HUES6 (cell line): Measurements from ENCODE around the gene SORBS2.

Experiments
- H3K27ac ChIP-seq: 2 replicates; pipeline ENCODE4 v1.7.0; 2013; ENCODE audit warnings: low read depth, mild to moderate bottlenecking, low read length, inconsistent platforms
- H3K27me3 ChIP-seq: 2 replicates; pipeline ENCODE4 v1.6.1; 2013; ENCODE audit warnings: low read length; ENCODE audit not compliant: control insufficient read depth, insufficient read depth
- H3K36me3 ChIP-seq: 2 replicates; pipeline ENCODE4 v1.6.1; 2013; ENCODE audit warnings: low read length; ENCODE audit not compliant: control insufficient read depth, insufficient read depth
- H3K4me1 ChIP-seq: 2 replicates; pipeline ENCODE4 v1.6.1; 2013; ENCODE audit warnings: low read length; ENCODE audit not compliant: control insufficient read depth, insufficient read depth
- H3K4me3 ChIP-seq: 2 replicates; pipeline ENCODE4 v1.5.1; 2013; ENCODE audit warnings: low read depth, low read length
- H3K9ac ChIP-seq: one replicate; pipeline ENCODE4 v1.6.1; 2013; ENCODE audit warnings: mild to moderate bottlenecking, low read length
- H3K9me3 ChIP-seq: 2 replicates; pipeline ENCODE4 v1.6.1; 2013; ENCODE audit warnings: low read depth, low read length; ENCODE audit not compliant: control insufficient read depth, insufficient read depth

SORBS2 gene

GRCh38 chr4:185651137-185651677 lies 160.8 kb downstream of the SORBS2 start:
- Histone ChIP-seq H3K36me3 (no peaks in the 10 kb centered on the region), H3K9ac (no peak overlapping the region), H3K9me3 (no peaks in the 10 kb centered on the region), H3K27me3 (no peaks in the 10 kb centered on the region), H3K4me3 (peak overlapping the region; percentile 25; the same call in 1 of the 2 replicates), H3K27ac (peak overlapping the region; percentile 23; the same call in 1 of the 2 replicates), H3K4me1 (peaks cover 44% of the 10 kb centered on the region)

DNA sequence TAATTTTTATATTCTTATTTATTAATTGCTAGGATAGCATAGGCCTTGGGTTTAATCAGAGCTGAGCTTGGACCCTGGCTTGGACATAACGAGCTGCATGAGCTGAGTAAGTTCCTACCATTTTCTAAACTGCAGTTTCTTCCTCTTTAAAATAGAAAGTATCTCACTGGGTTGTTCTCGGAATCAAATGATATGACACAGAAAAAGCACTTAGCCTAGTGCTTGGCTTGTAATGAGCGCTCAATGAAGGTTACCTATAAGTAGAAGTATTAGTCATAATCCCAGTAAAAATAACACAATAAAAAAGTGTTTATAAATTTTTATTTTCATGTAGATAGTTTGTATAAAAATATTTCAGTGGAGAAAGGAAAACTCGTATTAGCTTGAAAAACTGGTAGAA lies 163.4 kb downstream of the SORBS2 start:
- Histone ChIP-seq H3K36me3 (no peaks in the 10 kb centered on the region), H3K27ac (no peak overlapping the region), H3K27me3 (no peaks in the 10 kb centered on the region), H3K4me1 (peaks cover 43% of the 10 kb centered on the region), H3K9me3 (no peaks in the 10 kb centered on the region), H3K9ac (no peak overlapping the region), H3K4me3 (no peak overlapping the region)

- Histone ChIP-seq H3K27me3 (no peaks in the 10 kb centered on the region), H3K27ac (no peak overlapping the region), H3K9ac (no peak overlapping the region)
These were observed 166.6 kb downstream of the SORBS2 start for GRCh38 chr4:185645403-185645802.

DNA sequence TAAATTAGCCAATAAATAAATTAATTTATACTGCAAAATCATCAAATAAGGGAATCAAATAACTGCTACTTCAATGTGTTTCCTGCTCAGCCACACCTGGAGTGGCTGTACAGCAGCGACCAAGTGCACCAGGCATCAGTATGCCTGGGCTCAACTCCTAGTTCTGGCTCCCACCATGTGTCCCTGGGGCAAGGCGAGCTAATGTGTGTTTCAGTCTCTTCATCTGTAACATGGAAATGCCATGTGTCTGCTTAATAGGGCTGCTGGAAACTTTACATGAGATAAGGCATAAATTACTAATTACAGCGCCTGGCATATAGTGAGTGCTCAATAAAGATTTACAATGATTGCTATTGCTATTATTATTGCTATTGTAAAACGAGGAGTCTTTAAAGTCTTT lies 167.6 kb downstream of the SORBS2 start:
- Histone ChIP-seq H3K4me3 (no peak overlapping the region), H3K27me3 (no peaks in the 10 kb centered on the region), H3K4me1 (peaks cover 30% of the 10 kb centered on the region), H3K36me3 (no peaks in the 10 kb centered on the region), H3K27ac (no peak overlapping the region), H3K9me3 (no peaks in the 10 kb centered on the region), H3K9ac (no peak overlapping the region)

More at GRCh38 chr4:185645403-185645802, 166.6 kb downstream of the SORBS2 start:
- Histone ChIP-seq H3K36me3 (no peaks in the 10 kb centered on the region), H3K4me3 (no peak overlapping the region), H3K9me3 (no peaks in the 10 kb centered on the region), H3K4me1 (peaks cover 37% of the 10 kb centered on the region)

GRCh38 chr4:185642907-185643306 lies 169.1 kb downstream of the SORBS2 start:
- no peaks in the 10 kb centered on the region for H3K9me3 ChIP-seq
- H3K9ac ChIP-seq: no peak overlapping the region
- no peaks in the 10 kb centered on the region for H3K36me3 ChIP-seq
- H3K27ac ChIP-seq: no peak overlapping the region
- H3K4me3 ChIP-seq: no peak overlapping the region
- peaks cover 35% of the 10 kb centered on the region for H3K4me1 ChIP-seq
- 0 out of 2 replicates have a peak, but pooled peaks cover 3% of the 10 kb centered on the region for H3K27me3 ChIP-seq

- Histone ChIP-seq H3K9ac (no peak overlapping the region), H3K36me3 (no peaks in the 10 kb centered on the region), H3K9me3 (no peaks in the 10 kb centered on the region), H3K27me3 (0 out of 2 replicates have a peak, but pooled peaks cover 3% of the 10 kb centered on the region), H3K4me1 (peaks cover 35% of the 10 kb centered on the region), H3K4me3 (no peak overlapping the region), H3K27ac (no peak overlapping the region)
These were observed 171.0 kb downstream of the SORBS2 start for GRCh38 chr4:185640811-185641675.

DNA sequence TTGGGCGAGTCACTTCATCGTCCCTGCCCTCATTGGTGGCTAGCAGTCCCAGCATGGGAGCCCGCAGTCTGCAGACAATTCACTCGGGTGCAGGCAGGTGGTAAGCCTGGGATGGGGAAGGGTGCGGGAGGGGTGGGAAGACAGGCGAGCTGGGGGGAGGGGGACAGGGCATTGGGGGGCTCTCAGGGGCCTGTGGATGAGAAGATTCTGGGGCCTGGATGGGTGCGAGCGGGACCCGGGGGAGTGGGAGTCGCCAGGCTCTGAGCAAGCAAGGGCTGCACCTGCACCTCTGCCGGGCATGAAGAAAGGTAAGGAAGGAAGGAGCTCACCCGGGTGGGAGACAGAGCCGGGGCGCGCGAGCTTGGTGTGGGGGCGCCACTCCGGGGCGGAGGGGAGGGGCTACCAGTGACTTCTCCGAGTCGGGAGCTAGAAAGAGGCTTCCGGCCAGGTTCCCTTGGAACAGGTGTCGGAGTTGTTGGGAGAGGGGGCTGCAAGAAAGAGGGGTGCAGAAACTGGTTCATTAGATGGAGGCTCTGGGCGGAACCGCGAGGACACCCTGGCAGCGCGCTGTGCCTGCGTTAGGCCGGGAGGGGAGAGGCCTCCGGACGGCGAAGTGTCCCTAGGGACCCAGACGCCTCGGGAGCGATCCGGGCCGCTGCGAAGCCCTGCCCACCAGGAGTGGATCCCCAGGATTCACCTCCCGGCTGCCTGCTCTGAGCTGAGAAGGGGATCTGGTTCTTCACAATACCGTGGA lies 173.3 kb downstream of the SORBS2 start:
- Histone ChIP-seq H3K9ac (no peak overlapping the region), H3K4me3 (peak overlapping the region; percentile 76)

DNA sequence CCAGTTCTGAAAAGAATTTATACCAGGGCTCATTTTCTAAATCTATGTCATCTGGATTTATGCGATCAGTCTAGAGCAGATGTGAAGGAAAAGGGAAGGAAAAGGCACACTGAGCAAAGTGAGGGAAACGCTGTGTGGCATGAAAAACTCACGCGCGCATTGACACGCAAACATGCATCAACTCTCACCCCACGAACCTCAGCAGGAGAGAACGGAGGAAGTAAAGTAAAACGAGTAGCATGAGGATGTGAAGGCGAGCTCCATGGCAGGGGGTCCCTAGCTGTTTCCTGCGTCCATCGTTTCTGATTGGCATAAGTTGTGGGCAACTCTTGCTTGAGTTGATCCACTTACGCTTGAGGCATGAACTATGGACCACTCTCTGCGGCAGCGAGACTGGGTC lies 173.9 kb downstream of the SORBS2 start:
- peaks cover 21% of the 10 kb centered on the region for H3K4me1 ChIP-seq
- H3K9me3 ChIP-seq: no peaks in the 10 kb centered on the region
- peak overlapping the region; percentile 76; the same call in 1 of the 2 replicates for H3K4me3 ChIP-seq
- no peaks in the 10 kb centered on the region for H3K36me3 ChIP-seq
- 0 out of 2 replicates have a peak, but pooled peaks cover 3% of the 10 kb centered on the region for H3K27me3 ChIP-seq
- H3K9ac ChIP-seq: no peak overlapping the region
- no peak overlapping the region for H3K27ac ChIP-seq

More for the DNA sequence above, 173.3 kb downstream of the SORBS2 start:
- H3K27ac ChIP-seq: no peak overlapping the region
- H3K36me3 ChIP-seq: no peaks in the 10 kb centered on the region
- 0 out of 2 replicates have a peak, but pooled peaks cover 3% of the 10 kb centered on the region for H3K27me3 ChIP-seq
- no peaks in the 10 kb centered on the region for H3K9me3 ChIP-seq
- peaks cover 21% of the 10 kb centered on the region for H3K4me1 ChIP-seq

DNA sequence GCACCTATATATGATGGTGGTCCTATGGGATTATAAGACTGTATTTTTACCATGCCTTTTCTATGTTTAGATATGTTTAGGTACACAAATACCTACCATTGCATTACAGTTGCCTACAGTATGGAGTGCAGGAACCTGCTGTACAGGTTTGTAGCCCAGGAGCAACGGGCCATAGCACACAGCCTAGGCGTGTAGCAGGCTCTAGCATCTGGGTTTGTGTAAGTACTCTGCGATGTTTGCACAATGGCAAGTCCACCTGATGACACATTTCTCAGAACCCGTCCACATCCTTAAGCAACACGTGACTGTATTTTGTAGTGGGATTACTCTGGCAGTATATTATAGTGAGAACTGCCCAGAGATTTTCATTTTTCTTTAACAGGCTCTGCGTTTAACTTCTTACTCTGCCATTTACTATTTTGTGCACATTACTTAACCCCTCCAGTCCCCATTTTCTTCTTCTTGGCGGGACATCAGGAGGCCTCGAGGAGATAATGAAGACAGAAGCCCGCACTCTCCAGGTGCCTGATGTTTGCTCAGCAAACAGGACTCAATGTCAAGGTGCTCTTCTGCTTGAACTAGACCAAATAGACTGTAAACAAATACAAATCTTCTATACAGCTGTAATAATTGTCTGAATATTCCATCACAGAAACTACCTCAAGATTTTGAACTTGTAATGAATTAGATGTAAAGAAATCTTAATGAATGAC lies 174.7 kb downstream of the SORBS2 start:
- H3K27ac ChIP-seq: no peak overlapping the region
- H3K9me3 ChIP-seq: no peaks in the 10 kb centered on the region
- H3K4me3 ChIP-seq: no peak overlapping the region
- no peak overlapping the region for H3K9ac ChIP-seq
- no peaks in the 10 kb centered on the region for H3K36me3 ChIP-seq
- 0 out of 2 replicates have a peak, but pooled peaks cover 3% of the 10 kb centered on the region for H3K27me3 ChIP-seq
- peaks cover 16% of the 10 kb centered on the region for H3K4me1 ChIP-seq

DNA sequence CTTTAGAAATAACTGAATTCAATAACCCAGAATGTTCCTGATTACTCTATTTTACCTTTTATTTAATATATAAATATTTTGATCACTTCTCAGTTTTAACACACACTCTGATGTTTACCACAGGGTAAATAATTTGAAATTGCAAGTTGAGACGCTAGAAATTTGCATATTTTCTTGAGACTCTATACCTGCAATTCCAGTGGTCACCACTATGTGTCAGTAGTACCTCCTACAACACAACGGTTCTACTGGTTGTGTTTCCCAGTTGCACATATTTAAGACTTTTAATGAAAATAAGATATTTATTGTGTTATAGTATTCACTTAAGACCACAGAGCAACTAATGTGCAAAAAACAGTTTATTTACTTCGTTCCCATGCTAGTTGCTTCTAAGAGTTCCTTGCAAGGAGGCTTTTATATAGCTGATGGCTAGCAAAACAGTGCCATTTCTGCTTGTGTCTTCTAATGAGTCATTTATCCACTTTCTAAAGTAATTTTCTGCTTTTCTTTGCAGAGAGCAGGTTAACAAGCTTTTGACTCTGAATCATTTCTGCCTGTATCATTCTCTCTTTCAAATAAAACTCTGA lies 177.8 kb downstream of the SORBS2 start:
- no peak overlapping the region for H3K9ac ChIP-seq
- no peak overlapping the region for H3K27ac ChIP-seq
- no peaks in the 10 kb centered on the region for H3K36me3 ChIP-seq
- H3K9me3 ChIP-seq: no peaks in the 10 kb centered on the region
- H3K4me1 ChIP-seq: 0 out of 2 replicates have a peak, but pooled peaks cover 4% of the 10 kb centered on the region
- no peak overlapping the region for H3K4me3 ChIP-seq
- H3K27me3 ChIP-seq: 0 out of 2 replicates have a peak, but pooled peaks cover 3% of the 10 kb centered on the region
